CD14-positive monocyte (primary cell): Measurements from ENCODE around the gene ALPI. TPM values are rescaled to one million over a fixed set of nuclear protein-coding genes. Genes with fewer than 3 reads are reported as not detected.

Experiments used
- DNase-seq, 3 donors: peaks; one replicate each; pipeline ENCODE4 v3.0.0-alpha.2; 2011 to 2022
- H2AFZ ChIP-seq: 2 replicates; pipeline ENCODE4 v1.6.0; 2012; ENCODE audit warnings: mild to moderate bottlenecking, low read depth, low read length, inconsistent platforms; ENCODE audit not compliant: insufficient read depth, poor library complexity, severe bottlenecking
- H3K27ac ChIP-seq, 2 donors: 1 replicate in 1 of 2; 2 replicates in 1 of 2; pipeline ENCODE4 v1.5.1; 2012 to 2013; ENCODE audit warnings: low read length in 2 of 2, control low read depth in 1 of 2, inconsistent platforms in 1 of 2, low read depth in 1 of 2, mild to moderate bottlenecking in 1 of 2
- H3K27me3 ChIP-seq, 2 donors: one replicate each; pipeline versions ENCODE4 v1.6.0 to v1.6.1; 2011 to 2013; ENCODE audit warnings: low read length in 2 of 2; ENCODE audit not compliant: control insufficient read depth in 2 of 2, insufficient read depth in 2 of 2
- H3K36me3 ChIP-seq, 2 donors: replicated peaks in 1 of 2; 1 replicate in 1 of 2; 2 replicates in 1 of 2; pipeline versions ENCODE4 v1.5.1 to v1.6.1; 2012 to 2013; ENCODE audit warnings: low read length in 2 of 2, control low read depth in 1 of 2, inconsistent platforms in 1 of 2, mild to moderate bottlenecking in 1 of 2; ENCODE audit not compliant: insufficient read depth in 2 of 2, control insufficient read depth in 1 of 2
- H3K4me1 ChIP-seq, 2 donors: 1 replicate in 1 of 2; 2 replicates in 1 of 2; pipeline versions ENCODE4 v1.5.1 to v1.6.1; 2012 to 2013; ENCODE audit warnings: low read length in 2 of 2, control low read depth in 1 of 2, inconsistent platforms in 1 of 2, mild to moderate bottlenecking in 1 of 2, moderate library complexity in 1 of 2; ENCODE audit not compliant: insufficient read depth in 2 of 2, control insufficient read depth in 1 of 2
- H3K4me2 ChIP-seq: replicated peaks from 2 replicates; pipeline ENCODE3; 2012; ENCODE audit warnings: low read length, moderate library complexity, mild to moderate bottlenecking; ENCODE audit not compliant: poor library complexity, severe bottlenecking; ENCODE audit errors: extremely low read depth
- H3K4me3 ChIP-seq, 3 experiments: fragments of 200-600 bp in 1 of 3; sonication (generic) in 1 of 3; replicated peaks in 1 of 3; 1 replicate in 2 of 3; 2 replicates in 1 of 3; pipeline ENCODE4 v1.5.1; 2011 to 2013; ENCODE audit warnings: low read length in 3 of 3, mild to moderate bottlenecking in 3 of 3, control low read depth in 2 of 3, low read depth in 2 of 3, inconsistent platforms in 1 of 3, moderate library complexity in 1 of 3
- H3K79me2 ChIP-seq: 2 replicates; pipeline ENCODE4 v1.6.0; 2012; ENCODE audit warnings: mild to moderate bottlenecking, control low read depth, inconsistent platforms, low read length, moderate library complexity; ENCODE audit not compliant: insufficient read depth
- H3K9ac ChIP-seq: 2 replicates; pipeline ENCODE4 v1.6.0; 2017; ENCODE audit warnings: low read length, mild to moderate bottlenecking; ENCODE audit not compliant: insufficient read depth, poor library complexity, severe bottlenecking
- H3K9me3 ChIP-seq, 2 donors: replicated peaks in 1 of 2; 1 replicate in 1 of 2; 2 replicates in 1 of 2; pipeline versions ENCODE4 v1.5.1 to v1.6.1; 2012 to 2013; ENCODE audit warnings: low read length in 2 of 2, control low read depth in 1 of 2; ENCODE audit not compliant: control insufficient read depth in 1 of 2, insufficient read depth in 1 of 2
- H4K20me1 ChIP-seq: 2 replicates; pipeline ENCODE4 v1.6.0; 2012; ENCODE audit warnings: mild to moderate bottlenecking, low read length, control low read depth, moderate library complexity; ENCODE audit not compliant: insufficient read depth
- H3K27ac Mint-ChIP-seq, 7 donors: one replicate each; pipeline ENCODE4 v1.8.0; 2020; ENCODE audit warnings: mild to moderate bottlenecking in 7 of 7, mixed read lengths in 7 of 7, moderate library complexity in 6 of 7, inconsistent platforms in 2 of 7
- H3K27me3 Mint-ChIP-seq, 3 donors: one replicate each; pipeline ENCODE4 v1.8.0; 2021 to 2022; ENCODE audit warnings: low read depth in 3 of 3, mild to moderate bottlenecking in 3 of 3, mixed read lengths in 3 of 3, moderate library complexity in 3 of 3, inconsistent platforms in 1 of 3
- H3K36me3 Mint-ChIP-seq, 2 donors: one replicate each; pipeline ENCODE4 v1.8.0; 2020; ENCODE audit warnings: mixed read lengths in 2 of 2, inconsistent platforms in 1 of 2, mild to moderate bottlenecking in 1 of 2
- H3K4me1 Mint-ChIP-seq: one replicate; pipeline ENCODE4 v1.8.0; 2020; ENCODE audit warnings: mild to moderate bottlenecking, mixed read lengths
- H3K4me3 Mint-ChIP-seq, 2 donors: one replicate each; pipeline ENCODE4 v1.8.0; 2020; ENCODE audit warnings: mild to moderate bottlenecking in 2 of 2, mixed read lengths in 2 of 2, moderate library complexity in 1 of 2
- H3K9me3 Mint-ChIP-seq, 7 donors: one replicate each; pipeline ENCODE4 v1.8.0; 2020 to 2022; ENCODE audit warnings: mixed read lengths in 7 of 7, mild to moderate bottlenecking in 6 of 7, moderate library complexity in 6 of 7, inconsistent platforms in 2 of 7
- WGBS: methylation state at CpG from one replicate; pipeline ENCODE4 v1.1.5; 2013; ENCODE audit warnings: missing lambda C conversion rate; ENCODE audit not compliant: insufficient coverage; 5-methylcytosine and 5-hydroxymethylcytosine counted together
- intact Hi-C, 2 donors: fragments of 100-400 bp; cut with micrococcal nuclease; formaldehyde crosslinking; loops; one replicate each; pipeline versions ENCODE4 v1.15.0 to v1.15.1; 2023
- polyA plus RNA-seq, 3 donors: library from polyadenylated mRNA; depleted of rRNA in 1 of 3; unstranded in 2 of 3; stranded (reverse) in 1 of 3; fragments of 300-500 nt in 2 of 3; fragments of >200 nt in 1 of 3; fragmentation: Illumina TruSeq in 2 of 3; gene quantifications; 1 replicate in 2 of 3; 2 replicates in 1 of 3; pipeline ENCODE4 v1.2.3, GENCODE V29; 2012 to 2021
- TF ChIP-seq, protein P1 (sequence below): fragments of 200-600 bp; IDR thresholded peaks from one replicate; pipeline ENCODE4 v1.8.0; 2022; ENCODE audit warnings: antibody characterized with exemption, mild to moderate bottlenecking

The ALPI gene
- polyA plus RNA-seq, 3 donors, result not detected

DNA sequence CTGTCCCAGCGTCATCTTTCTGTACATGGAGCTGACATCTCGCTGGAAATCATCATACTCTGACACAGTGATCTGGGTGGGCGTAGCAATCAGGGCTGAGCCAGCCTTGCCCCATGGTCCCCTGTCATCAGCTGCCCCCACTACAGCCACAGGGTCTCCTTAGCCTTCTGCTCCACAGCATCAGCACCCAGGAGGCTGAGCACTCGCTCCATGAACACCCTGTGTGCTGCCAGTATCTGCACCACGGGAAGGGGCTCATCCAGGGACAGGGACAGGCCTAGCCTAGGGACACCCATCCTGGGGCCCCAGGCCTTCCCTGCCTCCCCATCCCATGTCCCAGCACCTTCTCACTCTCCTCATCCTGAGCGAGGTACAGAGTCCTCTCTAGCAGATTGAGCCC is 37.9 kb upstream of the ALPI start:
- Mint-ChIP-seq H3K27me3 (peaks cover 46 to 76% (median 68%) of the 10 kb centered on the region in 3 donors), H3K27ac (no peak overlapping the region), H3K9me3 (peaks cover 11 to 22% (median 18%) of the 10 kb centered on the region in 7 donors), H3K4me3 (peak overlapping the region in 1 of 2 donors; percentile 87), H3K36me3 (peaks cover 0 to 6% of the 10 kb centered on the region in 2 donors), H3K4me1 (peaks cover 7% of the 10 kb centered on the region)
- H3K9me3 ChIP-seq, result peaks cover 16 to 22% of the 10 kb centered on the region in 2 donors
- no peak overlapping the region for H3K27ac ChIP-seq
- no peak overlapping the region for H2AFZ ChIP-seq
- H3K4me2 ChIP-seq, result no peak overlapping the region
- H3K79me2 ChIP-seq, result no peaks in the 10 kb centered on the region
- no peaks in the 10 kb centered on the region for H3K36me3 ChIP-seq
- H4K20me1 ChIP-seq, result no peaks in the 10 kb centered on the region
- intact Hi-C loops, result no loop called here
- H3K4me3 ChIP-seq, result no peak overlapping the region
- H3K4me1 ChIP-seq, result peaks cover 0 to 4% of the 10 kb centered on the region in 2 donors
- WGBS, result 86% methylated on average over 6 of the region's 6 CpGs
- no peak overlapping the region for H3K9ac ChIP-seq
- TF ChIP-seq, protein P1, sequence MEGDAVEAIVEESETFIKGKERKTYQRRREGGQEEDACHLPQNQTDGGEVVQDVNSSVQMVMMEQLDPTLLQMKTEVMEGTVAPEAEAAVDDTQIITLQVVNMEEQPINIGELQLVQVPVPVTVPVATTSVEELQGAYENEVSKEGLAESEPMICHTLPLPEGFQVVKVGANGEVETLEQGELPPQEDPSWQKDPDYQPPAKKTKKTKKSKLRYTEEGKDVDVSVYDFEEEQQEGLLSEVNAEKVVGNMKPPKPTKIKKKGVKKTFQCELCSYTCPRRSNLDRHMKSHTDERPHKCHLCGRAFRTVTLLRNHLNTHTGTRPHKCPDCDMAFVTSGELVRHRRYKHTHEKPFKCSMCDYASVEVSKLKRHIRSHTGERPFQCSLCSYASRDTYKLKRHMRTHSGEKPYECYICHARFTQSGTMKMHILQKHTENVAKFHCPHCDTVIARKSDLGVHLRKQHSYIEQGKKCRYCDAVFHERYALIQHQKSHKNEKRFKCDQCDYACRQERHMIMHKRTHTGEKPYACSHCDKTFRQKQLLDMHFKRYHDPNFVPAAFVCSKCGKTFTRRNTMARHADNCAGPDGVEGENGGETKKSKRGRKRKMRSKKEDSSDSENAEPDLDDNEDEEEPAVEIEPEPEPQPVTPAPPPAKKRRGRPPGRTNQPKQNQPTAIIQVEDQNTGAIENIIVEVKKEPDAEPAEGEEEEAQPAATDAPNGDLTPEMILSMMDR, result no peak
- H3K27me3 ChIP-seq, result peaks cover 24 to 57% of the 10 kb centered on the region in 2 donors
- no peak for DNase-seq

- Histone ChIP-seq H3K9ac (no peak overlapping the region), H2AFZ (peak overlapping the region; percentile 21), H3K36me3 (no peaks in the 10 kb centered on the region), H3K4me3 (no peak overlapping the region), H3K4me2 (peak overlapping the region; percentile 44), H3K4me1 (peaks cover 0 to 4% of the 10 kb centered on the region in 2 donors), H3K27ac (no peak overlapping the region), H4K20me1 (no peaks in the 10 kb centered on the region), H3K27me3 (peaks cover 24 to 51% of the 10 kb centered on the region in 2 donors), H3K9me3 (peaks cover 16 to 22% of the 10 kb centered on the region in 2 donors), H3K79me2 (no peaks in the 10 kb centered on the region)
- peaks cover 11 to 28% (median 22%) of the 10 kb centered on the region in 7 donors for H3K9me3 Mint-ChIP-seq
- WGBS, result 4% methylated on average over 38 of the region's 49 CpGs
- DNase-seq, result no peak
- no peak overlapping the region for H3K27ac Mint-ChIP-seq
- H3K27me3 Mint-ChIP-seq, result peaks cover 41 to 74% (median 65%) of the 10 kb centered on the region in 3 donors
- peaks cover 0 to 6% of the 10 kb centered on the region in 2 donors for H3K36me3 Mint-ChIP-seq
- intact Hi-C loops, result no loop called here
- peaks cover 4% of the 10 kb centered on the region for H3K4me1 Mint-ChIP-seq
- peak overlapping the region in 1 of 2 donors; percentile 87 for H3K4me3 Mint-ChIP-seq
- TF ChIP-seq, protein P1, result no peak
Observed at GRCh38 chr2:232418466-232419244, 37.3 kb upstream of the ALPI start.
